Epidermal melanocyte (primary cell): ENCODE results near the gene ZNF141.
"Not testable (repeated sequence)": the region's sequence is repeated elsewhere in the genome, so short reads cannot be mapped to it uniquely, and the experiment has no call there.

Experiments used
- DNase-seq: peaks from one replicate; pipeline ENCODE4 v3.0.0; 2011; ENCODE audit warnings: low spot score; ENCODE audit not compliant: insufficient read length

ZNF141 gene

DNA sequence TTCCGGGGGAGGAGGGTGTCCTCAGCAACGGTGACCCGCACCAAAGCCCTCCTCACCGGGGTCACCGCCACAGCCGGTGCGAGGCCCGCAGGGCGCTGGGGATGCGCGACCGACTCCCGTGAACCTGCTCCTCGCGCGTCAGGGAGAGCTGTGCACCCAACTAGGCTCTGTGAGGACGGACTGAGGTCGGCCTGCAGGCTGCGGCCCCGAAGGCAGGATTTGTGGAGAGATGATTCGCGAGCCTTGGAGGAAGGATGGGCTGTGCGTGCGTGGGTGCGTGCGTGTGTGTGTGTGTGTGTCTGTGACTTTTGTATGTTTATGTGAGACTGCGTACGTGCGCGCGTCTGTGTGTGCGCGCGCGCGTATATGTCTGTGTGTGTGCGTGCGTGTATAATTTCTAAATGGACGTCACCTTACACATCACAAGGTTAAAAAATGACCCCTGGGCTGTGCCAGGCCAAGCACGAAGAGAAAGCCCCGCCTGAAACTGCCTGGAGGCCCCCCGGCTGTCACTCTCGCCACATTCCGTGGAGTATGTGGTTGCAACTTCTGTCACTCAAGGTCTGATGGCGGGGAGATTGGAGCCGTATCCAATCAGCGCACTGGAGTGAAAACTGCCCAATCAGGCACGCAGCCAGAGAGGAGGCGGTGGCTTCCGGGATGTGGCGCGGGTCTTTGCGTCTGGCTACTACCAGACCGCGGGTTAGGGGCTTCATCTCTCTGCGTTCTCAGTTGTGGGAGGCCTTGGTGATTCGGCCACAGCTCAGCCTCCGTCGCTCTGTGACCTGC lies at the start of gene ZNF141:
TSS of gene ZNF141 (plus strand) at position 672 of the 789 bp plus-strand sequence. CDS start 170 bp downstream, outside the sequence.
- peak; percentile 99 for DNase-seq

DNA sequence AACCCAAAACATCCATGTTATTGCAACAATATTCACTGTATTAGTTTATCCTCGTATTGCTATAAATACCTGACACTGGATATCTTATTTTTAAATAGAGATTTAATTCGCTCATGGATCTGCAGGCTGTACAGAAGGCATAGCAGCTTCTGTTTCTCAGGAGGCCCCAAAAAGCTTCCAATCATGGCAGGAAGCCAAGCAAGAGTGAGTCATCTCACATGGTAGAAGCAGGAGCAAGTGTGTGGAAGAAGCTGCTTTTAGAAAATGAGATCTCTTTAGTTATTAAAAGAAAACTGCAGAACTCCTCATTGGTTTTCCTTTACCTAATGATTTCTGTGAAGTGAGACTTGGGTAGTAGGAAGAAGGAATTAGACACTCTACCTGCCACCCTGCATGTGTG lies 48.7 kb upstream of the ZNF141 start:
- no peak for DNase-seq

DNA sequence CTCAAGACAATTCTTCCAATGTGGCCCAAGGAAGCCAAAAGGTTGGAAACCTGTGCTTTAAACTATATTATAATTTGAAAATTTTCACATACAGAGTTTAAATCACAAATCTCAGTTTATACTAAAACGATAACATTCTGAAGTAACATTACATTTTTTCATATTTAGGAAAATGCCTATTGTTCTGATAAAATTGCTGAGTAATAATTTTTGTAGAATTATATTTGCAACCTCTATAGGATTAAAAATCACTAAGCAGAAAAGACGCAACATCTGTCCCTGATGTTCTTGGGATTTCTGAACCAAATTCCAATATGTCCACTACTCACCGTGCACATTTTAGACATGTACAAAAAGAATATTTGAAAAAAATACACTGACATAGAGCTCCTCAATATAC lies 42.9 kb upstream of the ZNF141 start:
- DNase-seq, result no peak

DNA sequence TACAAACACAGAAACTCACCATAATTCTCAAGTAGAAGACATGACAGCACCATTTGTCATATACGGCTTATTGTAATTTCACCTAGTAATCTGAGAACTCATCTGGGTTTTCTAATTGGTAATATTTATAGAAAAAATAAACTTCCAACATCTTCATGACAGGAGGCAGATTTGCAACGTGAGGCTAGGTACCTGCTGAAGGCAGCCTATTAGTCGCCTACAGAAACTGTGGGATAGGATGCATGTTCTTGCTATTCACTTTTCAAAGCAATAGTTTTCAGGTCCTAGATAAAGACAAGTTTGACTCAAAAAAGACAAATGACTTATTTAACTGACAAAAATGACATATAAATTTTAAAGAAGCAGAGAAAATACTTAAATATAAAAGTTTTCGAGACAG lies 35.2 kb upstream of the ZNF141 start:
- DNase-seq, result no peak

DNA sequence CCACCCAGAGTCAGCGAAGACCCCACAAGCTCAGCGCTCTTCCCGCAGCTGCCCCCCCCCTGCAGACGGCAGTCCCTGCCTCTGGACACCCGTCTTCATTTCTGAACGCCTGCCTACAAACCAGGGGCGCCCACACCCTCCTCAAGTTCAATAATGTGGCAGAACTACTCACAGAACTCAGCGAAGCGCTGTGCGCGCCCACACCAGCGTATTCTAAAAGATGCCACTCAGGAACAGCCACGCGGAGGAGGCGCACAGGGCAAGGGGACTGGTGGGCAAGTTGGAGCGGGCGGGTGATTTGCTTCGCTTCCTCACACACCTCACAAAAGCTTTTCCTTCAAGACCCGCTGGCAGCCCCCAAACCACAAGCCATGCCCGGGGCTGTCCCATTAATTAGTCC lies 33.1 kb upstream of the ZNF141 start:
- not testable (repeated sequence) for DNase-seq

DNA sequence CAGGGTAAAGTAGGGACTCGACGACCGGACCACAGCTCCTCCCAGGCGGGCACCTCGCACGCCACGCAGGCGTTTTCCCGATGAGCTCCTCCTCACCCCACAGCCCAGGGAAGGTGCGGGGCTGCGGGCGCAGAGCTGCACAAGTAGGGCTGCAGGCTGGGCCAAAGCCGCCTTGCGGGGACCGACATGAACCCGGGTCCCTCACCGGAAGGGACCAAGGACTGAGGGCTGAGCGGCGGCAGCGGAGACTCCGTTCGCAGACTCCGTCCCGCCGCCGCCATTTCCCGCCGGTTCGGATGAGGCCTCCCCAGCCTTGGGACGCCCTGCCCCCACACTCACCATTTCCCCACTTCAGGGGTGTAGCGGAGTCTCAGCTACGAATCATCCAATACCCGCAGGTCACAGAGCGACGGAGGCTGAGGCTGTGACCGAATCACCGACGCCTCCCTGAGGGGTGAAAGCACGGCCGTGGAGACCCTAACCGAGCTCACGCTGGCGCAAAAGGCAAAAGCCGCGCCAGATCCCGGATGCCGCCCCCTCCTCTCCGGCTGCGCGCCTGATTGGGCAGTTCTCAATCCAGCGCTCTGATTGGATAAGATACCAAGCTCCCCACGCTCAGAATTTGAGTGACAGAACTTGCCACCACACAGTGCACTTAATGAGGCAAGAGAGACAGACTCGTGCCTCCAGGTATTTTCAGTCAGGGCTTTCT lies 32.5 kb upstream of the ZNF141 start, which contains the start of gene ZNF732:
TSS of gene ZNF732 (minus strand) at position 506 of the 712 bp plus-strand sequence. CDS start at position 342, 164 bp downstream.
- DNase-seq, result no peak

DNA sequence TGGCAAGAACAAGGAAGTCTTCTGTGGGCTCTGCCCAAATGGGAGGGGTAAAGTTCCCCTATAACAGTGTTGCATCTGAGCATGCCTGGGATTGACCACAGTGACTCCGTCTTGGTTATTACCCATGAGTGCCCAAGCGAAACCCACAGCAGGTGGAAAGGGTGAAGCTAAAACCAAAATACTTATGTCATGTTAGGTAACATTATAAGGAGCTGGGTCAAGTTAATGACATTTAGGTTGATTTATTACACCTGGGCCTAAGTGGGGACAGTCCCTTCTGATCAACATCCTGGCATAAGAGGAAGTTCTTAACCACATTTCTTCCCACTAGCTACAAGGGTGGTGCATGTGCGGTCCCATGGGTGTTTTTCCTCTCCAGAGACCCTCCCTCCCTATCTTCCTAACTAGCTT lies 31.1 kb upstream of the ZNF141 start:
- no peak for DNase-seq

DNA sequence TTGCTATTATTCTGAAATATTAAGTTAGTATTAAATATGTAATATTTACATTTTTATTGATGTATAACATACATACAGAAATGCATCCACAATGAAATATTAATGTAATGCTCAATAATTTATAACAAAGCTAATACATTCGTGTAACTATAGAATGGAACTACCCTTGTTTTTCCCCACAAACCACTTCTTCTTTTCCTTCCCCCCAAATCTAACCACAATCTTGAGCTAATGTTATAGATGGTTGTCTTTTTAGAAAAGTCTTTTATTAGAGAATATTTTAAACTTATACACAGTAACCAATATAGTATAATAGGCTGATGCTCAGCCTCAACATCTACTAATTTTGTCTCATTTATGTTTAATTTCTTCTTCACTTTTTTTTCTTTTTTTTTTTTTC lies 27.8 kb upstream of the ZNF141 start:
- no peak for DNase-seq

DNA sequence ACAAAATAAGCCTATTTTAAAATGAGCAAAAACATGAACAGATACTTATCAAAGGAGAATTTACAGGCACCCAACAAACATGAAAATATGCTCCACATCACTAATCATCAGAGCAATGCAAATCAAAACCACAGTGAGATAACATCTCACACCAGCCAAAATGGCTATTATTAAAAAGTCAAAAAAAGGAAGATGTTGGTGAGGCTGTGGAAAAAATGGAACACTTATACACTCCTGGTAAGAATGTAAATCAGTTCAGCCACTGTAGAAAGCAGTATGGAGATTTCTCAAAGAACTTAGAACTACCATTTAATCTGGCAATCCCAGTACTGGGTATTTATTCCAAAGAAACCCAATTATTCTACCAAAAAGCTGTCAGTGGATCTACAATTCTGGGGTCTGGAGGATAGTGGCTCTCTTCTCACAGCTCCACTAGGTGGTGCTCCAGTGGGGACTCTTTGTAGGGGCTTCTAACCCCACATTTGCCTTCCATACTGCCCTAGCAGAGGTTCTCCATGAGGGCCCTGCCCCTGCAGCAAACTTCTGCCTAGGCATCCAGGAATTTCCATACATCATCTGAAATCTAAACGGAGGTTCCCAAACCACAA lies 23.2 kb upstream of the ZNF141 start:
- DNase-seq, result no peak

DNA sequence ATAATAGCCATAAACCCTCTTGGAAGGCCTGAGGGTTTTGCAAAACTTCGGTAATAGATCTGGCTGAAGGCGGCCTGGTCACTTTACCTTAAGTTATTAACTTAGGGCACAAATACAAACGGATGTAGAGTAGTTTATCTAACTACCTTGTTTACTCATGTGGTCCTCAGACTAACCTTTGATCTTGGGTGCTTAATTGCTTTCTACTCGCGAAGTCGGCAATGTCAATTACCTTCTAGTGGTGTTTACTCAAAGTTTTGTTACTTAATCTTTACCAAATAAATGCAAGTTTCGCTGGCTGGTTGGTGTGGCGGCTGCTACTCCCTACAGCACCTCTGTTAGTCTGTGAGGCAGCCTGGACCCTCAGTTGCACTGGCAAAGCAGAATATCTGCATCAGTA lies 8.9 kb upstream of the ZNF141 start:
- no peak for DNase-seq

DNA sequence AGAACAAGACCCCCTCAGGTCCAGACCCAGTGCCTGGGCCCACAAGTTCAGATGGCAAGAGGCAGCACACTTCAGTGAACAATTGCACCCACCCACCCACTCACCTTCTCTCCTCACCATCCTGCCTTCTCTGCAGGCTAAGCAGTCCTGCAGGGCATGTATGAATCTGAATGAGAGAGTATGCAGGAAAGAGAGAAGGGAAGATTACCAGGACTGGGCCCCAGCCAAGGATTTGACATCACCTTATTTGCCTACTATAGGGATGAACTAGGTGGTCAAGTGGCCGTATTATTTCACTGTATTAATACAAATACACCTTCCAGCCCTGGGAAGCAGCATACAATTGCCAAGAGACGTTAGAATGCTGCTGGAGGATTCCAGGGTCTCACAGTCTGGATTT lies 2.1 kb upstream of the ZNF141 start:
- DNase-seq, result no peak

DNA sequence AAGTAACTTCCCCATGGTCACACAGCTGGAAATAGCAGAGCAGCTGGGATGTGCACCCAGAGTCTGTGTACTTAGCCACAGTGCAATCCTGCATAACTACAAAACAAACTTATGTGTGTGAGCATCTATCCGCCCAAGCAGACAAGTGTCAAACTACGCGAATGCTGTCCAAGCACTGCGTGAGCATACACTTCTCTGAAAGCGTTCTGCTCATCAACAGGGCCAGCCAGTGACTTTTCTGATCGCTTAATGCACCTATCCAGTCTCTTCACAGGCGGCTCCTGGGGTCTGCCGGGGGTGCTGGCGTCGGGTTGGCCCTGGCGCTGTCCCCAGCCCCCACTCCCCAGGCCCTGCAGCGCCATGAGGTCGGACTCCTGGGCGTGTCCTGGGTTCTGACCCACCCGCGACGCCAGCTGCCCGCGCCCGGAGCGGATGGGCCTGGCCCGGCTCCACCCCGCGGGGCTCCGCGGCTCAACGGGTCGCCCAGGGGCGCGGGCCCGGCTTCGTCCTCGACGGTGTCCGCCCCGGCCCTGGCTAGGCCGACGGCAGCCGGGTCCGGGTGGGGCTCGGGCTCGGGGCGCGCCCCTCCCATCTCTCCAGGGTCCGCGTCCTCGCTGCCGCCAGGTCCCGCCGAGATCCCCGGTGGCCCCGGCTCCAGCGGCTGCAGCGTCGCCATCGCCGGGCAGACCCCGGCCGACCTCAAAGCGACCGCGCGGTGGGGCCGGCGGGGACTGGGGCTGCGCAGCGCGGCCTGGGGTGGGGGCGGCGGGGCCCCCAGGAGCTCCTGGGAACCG lies 1.3 kb upstream of the ZNF141 start:
- no peak for DNase-seq

DNA sequence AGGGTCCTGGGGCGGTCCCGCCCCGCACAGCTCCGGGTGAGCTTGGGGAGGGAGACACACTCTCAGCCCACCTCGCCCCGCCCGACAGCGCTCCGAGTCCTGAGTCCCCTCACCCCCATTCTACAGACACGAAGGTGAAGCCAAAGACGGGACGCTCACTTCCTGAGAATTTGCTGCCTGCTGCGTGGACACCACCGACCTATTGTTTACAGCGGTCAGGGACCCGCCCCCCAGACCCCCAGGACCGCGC lies 796 bp upstream of the ZNF141 start:
- DNase-seq, result no peak

DNA sequence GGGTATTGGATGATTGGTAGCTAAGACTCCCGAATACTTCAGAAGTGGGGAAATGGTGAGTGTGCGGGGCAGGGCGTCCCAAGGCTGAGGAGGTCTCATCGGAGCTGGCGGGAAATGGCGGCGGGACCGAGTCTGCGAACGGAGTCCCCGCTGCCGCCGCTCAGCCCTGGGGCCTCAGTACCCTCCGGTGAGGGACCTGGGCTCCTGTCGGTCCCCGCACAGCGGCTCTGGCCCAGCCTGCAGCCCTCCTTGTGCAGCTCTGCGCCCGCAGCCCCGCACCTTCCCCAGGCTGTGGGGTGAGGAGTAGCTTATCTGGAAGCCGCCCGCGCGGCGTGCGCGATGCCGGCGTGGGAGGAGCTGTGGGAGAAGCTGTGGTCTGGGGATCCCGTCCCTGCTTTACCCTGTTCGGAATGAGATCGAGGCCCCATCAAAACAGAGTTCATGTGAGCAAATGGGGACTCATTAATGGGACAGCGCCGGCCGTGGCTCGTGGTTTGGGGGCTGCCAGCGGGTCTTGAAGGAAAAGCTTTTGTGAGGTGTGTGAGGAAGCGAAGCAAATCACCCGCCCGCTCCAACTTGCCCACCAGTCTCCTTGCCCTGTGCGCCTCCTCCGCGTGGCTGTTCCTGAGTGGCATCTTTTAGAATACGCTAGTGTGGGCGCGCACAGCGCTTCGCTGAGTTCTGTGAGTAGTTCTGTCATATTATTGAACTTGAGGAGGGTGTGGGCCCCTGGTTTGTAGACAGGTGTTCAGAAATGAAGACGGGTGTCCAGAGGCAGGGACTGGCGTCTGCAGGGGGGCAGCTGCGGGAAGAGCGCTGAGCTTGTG lies 531 bp downstream of the ZNF141 start:
- DNase-seq, result no peak

DNA sequence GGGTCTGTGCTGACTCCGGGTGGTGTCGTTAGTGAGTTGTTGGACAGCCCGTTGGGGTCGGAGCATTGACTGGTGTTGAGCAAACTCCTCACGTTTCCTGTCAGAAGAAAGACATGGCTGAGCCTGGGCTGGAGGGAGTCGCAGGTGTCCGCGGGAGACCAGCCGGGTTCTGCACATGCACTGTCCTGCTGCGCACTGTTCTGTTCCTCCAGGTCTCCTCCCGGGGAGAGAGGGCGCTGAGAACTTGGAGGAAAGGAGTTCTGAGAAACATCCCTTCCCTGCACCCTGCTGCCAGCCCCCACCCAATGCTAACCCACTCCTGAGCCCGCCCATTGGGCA lies 1.1 kb downstream of the ZNF141 start:
- DNase-seq, result no peak

DNA sequence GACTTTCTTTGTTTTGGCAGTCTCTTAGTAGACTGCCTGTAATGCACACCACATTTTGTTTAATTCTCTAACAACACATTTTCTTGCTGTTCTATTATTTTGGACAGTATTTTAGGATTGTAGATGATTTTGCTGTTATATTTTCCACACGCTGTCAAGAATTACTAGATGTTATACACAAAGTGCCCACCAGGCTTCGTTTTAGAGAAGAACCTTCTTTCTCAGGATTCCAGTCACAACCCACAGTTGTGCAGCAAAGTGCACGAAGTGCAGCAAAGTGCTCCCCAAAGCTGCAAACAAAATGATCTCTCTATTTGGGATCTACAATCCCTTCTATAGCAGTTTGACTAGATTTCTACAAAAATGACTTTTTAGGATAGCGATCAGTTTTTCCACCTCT lies 2.4 kb downstream of the ZNF141 start:
- no peak for DNase-seq

DNA sequence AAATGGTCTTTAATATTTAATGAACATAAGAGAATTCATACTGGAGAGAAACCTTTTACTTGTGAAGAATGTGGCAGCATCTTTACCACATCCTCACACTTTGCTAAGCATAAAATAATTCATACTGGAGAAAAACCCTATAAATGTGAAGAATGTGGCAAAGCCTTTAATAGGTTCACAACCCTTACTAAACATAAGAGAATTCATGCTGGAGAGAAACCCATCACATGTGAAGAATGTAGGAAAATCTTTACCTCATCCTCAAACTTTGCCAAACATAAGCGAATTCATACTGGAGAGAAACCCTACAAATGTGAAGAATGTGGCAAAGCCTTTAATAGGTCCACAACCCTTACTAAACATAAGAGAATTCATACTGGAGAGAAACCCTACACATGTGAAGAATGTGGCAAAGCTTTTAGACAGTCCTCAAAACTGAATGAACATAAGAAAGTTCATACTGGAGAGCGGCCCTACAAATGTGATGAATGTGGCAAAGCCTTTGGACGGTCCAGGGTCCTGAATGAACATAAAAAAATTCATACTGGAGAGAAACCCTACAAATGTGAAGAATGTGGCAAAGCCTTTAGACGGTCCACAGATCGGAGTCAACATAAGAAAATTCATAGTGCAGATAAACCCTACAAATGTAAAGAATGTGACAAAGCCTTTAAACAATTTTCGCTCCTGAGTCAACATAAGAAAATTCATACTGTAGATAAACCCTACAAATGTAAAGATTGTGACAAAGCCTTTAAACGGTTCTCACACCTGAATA lies 35.6 kb downstream of the ZNF141 start:
- DNase-seq, result no peak

DNA sequence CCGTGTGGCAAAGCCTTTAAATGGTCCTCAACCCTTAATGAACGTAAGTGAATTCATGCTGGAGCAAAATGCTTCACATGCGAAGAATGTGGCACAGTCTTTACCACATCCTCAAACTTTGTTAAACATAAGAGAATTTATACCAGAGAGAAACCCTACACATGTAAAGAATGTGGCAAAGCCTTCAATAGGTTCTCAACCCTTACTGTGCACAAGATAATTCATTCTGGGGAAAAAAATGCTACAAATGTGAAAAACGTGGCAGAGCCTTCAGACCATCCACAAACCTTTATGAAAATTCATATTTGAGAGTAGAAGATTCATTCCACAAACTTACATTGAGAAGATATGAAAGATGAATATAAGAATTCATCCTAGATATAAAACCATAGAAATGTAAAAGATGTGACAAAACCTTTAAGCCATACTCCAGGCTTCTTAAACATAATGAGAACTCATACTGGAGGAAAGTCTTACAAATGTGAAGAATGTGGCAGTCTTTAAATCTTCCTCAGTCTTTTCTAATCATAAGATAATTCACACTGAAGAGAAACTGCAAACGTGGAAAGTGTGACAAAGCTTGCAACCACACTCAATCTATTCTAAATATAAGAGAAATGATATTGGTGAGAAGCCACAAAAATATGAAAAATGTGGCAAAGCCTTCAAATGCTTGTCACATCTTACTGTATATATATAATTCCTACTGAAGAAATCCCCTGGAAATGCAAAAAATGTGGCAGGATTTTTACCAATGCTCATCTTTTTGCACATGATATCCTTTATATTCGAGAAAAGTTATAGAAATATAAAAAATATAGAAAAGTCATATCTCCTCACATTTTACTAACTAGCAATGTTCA lies 36.9 kb downstream of the ZNF141 start:
- no peak for DNase-seq

DNA sequence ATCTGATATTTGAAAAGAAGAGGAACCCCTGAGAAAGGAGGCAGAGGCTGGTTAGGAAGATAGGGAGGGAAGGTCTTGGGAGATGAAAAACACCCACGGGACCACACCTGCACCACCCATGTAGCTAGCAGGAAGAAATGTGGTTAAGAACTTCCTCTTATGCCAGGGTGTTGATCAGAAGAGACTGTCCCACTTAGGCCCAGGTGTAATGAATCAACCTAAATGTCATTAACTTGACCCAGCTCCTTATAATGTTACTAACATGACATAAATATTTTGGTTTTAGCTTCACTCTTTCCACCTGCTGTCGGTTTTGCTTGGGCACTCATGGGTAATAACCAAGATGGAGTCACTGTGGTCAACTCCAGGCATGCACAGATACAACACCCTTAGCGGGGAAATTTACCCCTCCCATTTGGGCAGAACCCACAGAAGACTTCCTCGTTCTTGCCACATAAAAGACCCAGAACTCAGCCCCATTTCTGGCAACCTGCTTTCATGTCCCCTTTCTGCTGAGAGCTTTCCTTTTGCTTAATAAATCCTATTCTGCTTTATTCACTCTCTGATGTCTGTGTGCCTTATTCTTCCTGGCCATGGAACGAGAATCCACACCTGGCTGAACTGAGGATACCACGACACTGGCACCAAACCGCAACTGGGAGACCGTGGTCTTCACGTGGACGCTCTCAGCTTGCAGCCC lies 46.8 kb downstream of the ZNF141 start:
- no peak for DNase-seq
